HL-60 (cell line): Measurements from ENCODE around the gene SEMA3D.

Experiments used
- DNase-seq, 2 experiments: peaks; one replicate each; pipeline ENCODE4 v3.0.0-alpha.2; 2010 to 2020; ENCODE audit warnings: low read depth in 1 of 2, low spot score in 1 of 2
- H3K27ac ChIP-seq: fragments of 250-450 bp; sonication (Bioruptor Pico); replicated peaks from 2 replicates; pipeline ENCODE4 v1.5.1; 2020; ENCODE audit warnings: mild to moderate bottlenecking, moderate library complexity
- H3K27me3 ChIP-seq: fragments of 250-450 bp; sonication (Bioruptor Pico); 2 replicates; pipeline ENCODE4 v1.5.1; 2021; ENCODE audit warnings: mild to moderate bottlenecking, moderate library complexity; ENCODE audit not compliant: insufficient read depth, poor library complexity, severe bottlenecking
- H3K4me3 ChIP-seq: replicated peaks from 2 replicates; pipeline ENCODE4 v1.5.1; 2011; ENCODE audit warnings: mild to moderate bottlenecking, control low read depth, low read length; ENCODE audit not compliant: insufficient read depth
- CTCF ChIP-seq: IDR thresholded peaks from one replicate; pipeline ENCODE4 v1.5.1; 2011; ENCODE audit warnings: low read length, control low read depth, inconsistent platforms; ENCODE audit not compliant: insufficient read depth
- GABPA ChIP-seq: IDR thresholded peaks from 2 replicates; pipeline ENCODE4 v1.6.1; 2012; ENCODE audit warnings: low read depth
- POLR2AphosphoS5 ChIP-seq: IDR thresholded peaks from 2 replicates; pipeline ENCODE4 v1.6.1; 2012; ENCODE audit warnings: low read depth
- REST ChIP-seq: IDR thresholded peaks from 2 replicates; pipeline ENCODE4 v1.6.1; 2012; ENCODE audit warnings: low read depth; ENCODE audit not compliant: insufficient replicate concordance
- SPI1 ChIP-seq: IDR thresholded peaks from 2 replicates; pipeline ENCODE4 v1.6.1; 2012; ENCODE audit warnings: low read depth, mild to moderate bottlenecking, borderline replicate concordance

Gene SEMA3D

GRCh38 chr7:85052894-85053293 is 134.0 kb downstream of the SEMA3D start:
- Histone ChIP-seq H3K27ac (no peak overlapping the region), H3K4me3 (no peak overlapping the region), H3K27me3 (no peaks in the 10 kb centered on the region)
- TF ChIP-seq SPI1 (no peak), CTCF (no peak), REST (no peak)
- no peak for DNase-seq

- TF ChIP-seq GABPA (no peak), POLR2AphosphoS5 (no peak), SPI1 (peak; percentile 29; the same call in 1 of the 2 replicates), CTCF (no peak)
These were observed 134.7 kb downstream of the SEMA3D start for GRCh38 chr7:85052056-85052737.

GRCh38 chr7:85046534-85046933 is 140.3 kb downstream of the SEMA3D start:
- H3K4me3 ChIP-seq, result no peak overlapping the region
- H3K27ac ChIP-seq, result no peak overlapping the region
- DNase-seq, result no peak
- no peaks in the 10 kb centered on the region for H3K27me3 ChIP-seq
- TF ChIP-seq GABPA (no peak), REST (no peak), POLR2AphosphoS5 (no peak), CTCF (no peak), SPI1 (no peak)

More at GRCh38 chr7:85052056-85052737, 134.7 kb downstream of the SEMA3D start:
- H3K27me3 ChIP-seq, result no peaks in the 10 kb centered on the region
- no peak overlapping the region for H3K27ac ChIP-seq
- DNase-seq, result no peak
- H3K4me3 ChIP-seq, result no peak overlapping the region
